B cell (primary cell): ENCODE measurements around the gene WFDC8. TPM values are rescaled to one million over a fixed set of nuclear protein-coding genes. Genes with fewer than 3 reads are reported as not detected.

ENCODE experiments used
- ATAC-seq: fragments of 200-7000 bp; cut with Tn5 transposase; one replicate; pipeline ENCODE4 v1.10.0; 2021; ENCODE audit warnings: low read depth, mild to moderate bottlenecking, moderate number of reproducible peaks, moderate library complexity
- CTCF ChIA-PET: fragments of 350-600 bp; sonication (Branson Sonifier 250); formaldehyde crosslinking; loops from one replicate; lab custom pipeline; 2021; ENCODE audit warnings: antibody characterized with exemption, inconsistent platforms; lab: Charles Lee
- POLR2A ChIA-PET: fragments of 350-600 bp; sonication (Branson Sonifier 250); formaldehyde crosslinking; loops from one replicate; lab custom pipeline; 2021; ENCODE audit warnings: antibody characterized with exemption; lab: Charles Lee
- DNase-seq: peaks from one replicate; pipeline ENCODE4 v3.0.0; 2013
- H2AFZ ChIP-seq: 2 replicates; pipeline ENCODE4 v1.6.1; 2012; ENCODE audit warnings: mild to moderate bottlenecking, low read depth, low read length; ENCODE audit not compliant: insufficient read depth, poor library complexity, severe bottlenecking
- H3K27ac ChIP-seq, 2 donors: 1 replicate in 1 of 2; 2 replicates in 1 of 2; pipeline ENCODE4 v1.5.1; 2012 to 2013; ENCODE audit warnings: low read length in 2 of 2, mild to moderate bottlenecking in 2 of 2, moderate library complexity in 1 of 2
- H3K27me3 ChIP-seq, 4 experiments: fragments of 200-600 bp in 1 of 4; sonication (generic) in 1 of 4; replicated peaks in 1 of 4; 1 replicate in 2 of 4; 2 replicates in 2 of 4; pipeline versions ENCODE4 v1.6.1 to v1.7.0; 2013 to 2016; ENCODE audit warnings: low read length in 3 of 4, mild to moderate bottlenecking in 2 of 4, mixed read lengths in 1 of 4, moderate library complexity in 1 of 4; ENCODE audit not compliant: insufficient read depth in 4 of 4, control insufficient read depth in 3 of 4; ENCODE audit errors: control extremely low read depth in 1 of 4
- H3K36me3 ChIP-seq, 2 experiments: replicated peaks in 1 of 2; 1 replicate in 1 of 2; 2 replicates in 1 of 2; pipeline versions ENCODE4 v1.6.1 to v1.7.1; 2013; ENCODE audit warnings: low read length in 1 of 2; ENCODE audit not compliant: insufficient read depth in 2 of 2, control insufficient read depth in 1 of 2; ENCODE audit errors: control extremely low read depth in 1 of 2, extremely low read depth in 1 of 2
- H3K4me1 ChIP-seq, 2 donors: fragments of 200-600 bp in 1 of 2; sonication (generic) in 1 of 2; 1 replicate in 1 of 2; 2 replicates in 1 of 2; pipeline versions ENCODE4 v1.5.1 to v1.6.1; 2013 to 2017; ENCODE audit warnings: low read length in 2 of 2; ENCODE audit not compliant: control insufficient read depth in 2 of 2, insufficient read depth in 2 of 2
- H3K4me2 ChIP-seq: replicated peaks from 2 replicates; pipeline ENCODE3; 2012; ENCODE audit warnings: mild to moderate bottlenecking, low read depth, low read length; ENCODE audit not compliant: poor library complexity, severe bottlenecking
- H3K4me3 ChIP-seq, 5 experiments: fragments of 200-600 bp in 1 of 5; sonication (generic) in 1 of 5; 1 replicate in 3 of 5; 2 replicates in 2 of 5; pipeline versions ENCODE4 v1.5.1 to v1.7.0; 2011 to 2016; ENCODE audit warnings: low read length in 4 of 5, mild to moderate bottlenecking in 4 of 5, low read depth in 2 of 5, control low read depth in 1 of 5, moderate library complexity in 1 of 5; ENCODE audit not compliant: insufficient read depth in 1 of 5; ENCODE audit errors: control extremely low read depth in 1 of 5, extremely low read depth in 1 of 5
- H3K79me2 ChIP-seq: fragments of 200-600 bp; sonication (generic); one replicate; pipeline ENCODE4 v1.6.0; 2016; ENCODE audit warnings: low read length; ENCODE audit not compliant: control insufficient read depth, insufficient read depth
- H3K9ac ChIP-seq: fragments of 200-600 bp; sonication (generic); 2 replicates; pipeline ENCODE4 v1.6.1; 2017; ENCODE audit warnings: mild to moderate bottlenecking, low read length, moderate library complexity
- H3K9me3 ChIP-seq, 3 donors: one replicate each; pipeline versions ENCODE4 v1.6.1 to v1.7.1; 2013; ENCODE audit warnings: low read length in 2 of 3; ENCODE audit not compliant: control insufficient read depth in 2 of 3, insufficient read depth in 1 of 3; ENCODE audit errors: control extremely low read depth in 1 of 3
- H4K20me1 ChIP-seq: 2 replicates; pipeline ENCODE4 v1.6.0; 2012; ENCODE audit warnings: mild to moderate bottlenecking, low read length; ENCODE audit not compliant: insufficient read depth, control insufficient read depth, poor library complexity, severe bottlenecking
- H3K27ac Mint-ChIP-seq: one replicate; pipeline ENCODE4 v1.8.0; 2021; ENCODE audit warnings: mixed read lengths
- H3K27me3 Mint-ChIP-seq: one replicate; pipeline ENCODE4 v1.8.0; 2021; ENCODE audit warnings: mixed read lengths
- H3K4me1 Mint-ChIP-seq: one replicate; pipeline ENCODE4 v1.8.0; 2021; ENCODE audit warnings: mixed read lengths
- H3K4me3 Mint-ChIP-seq: one replicate; pipeline ENCODE4 v1.8.0; 2021; ENCODE audit warnings: mixed read lengths
- H3K9me3 Mint-ChIP-seq: one replicate; pipeline ENCODE4 v1.8.0; 2022; ENCODE audit warnings: mixed read lengths; ENCODE audit not compliant: insufficient read depth
- CTCF ChIP-seq: fragments of 200-600 bp; IDR thresholded peaks from one replicate; pipeline ENCODE4 v1.8.0; 2022; ENCODE audit warnings: antibody characterized with exemption, mild to moderate bottlenecking
- EZH2 ChIP-seq: IDR thresholded peaks from 2 replicates; pipeline ENCODE4 v1.6.1; 2012; ENCODE audit warnings: borderline replicate concordance, low read depth, mild to moderate bottlenecking, moderate library complexity, low read length; ENCODE audit not compliant: insufficient read depth, poor library complexity, severe bottlenecking
- WGBS: methylation state at CpG from one replicate; pipeline ENCODE4 v1.1.5; 2013; ENCODE audit warnings: missing lambda C conversion rate; ENCODE audit not compliant: insufficient coverage; 5-methylcytosine and 5-hydroxymethylcytosine counted together
- intact Hi-C: fragments of 100-400 bp; cut with micrococcal nuclease; formaldehyde crosslinking; loops from one replicate; pipeline ENCODE4 v1.10.0; 2022
- polyA plus RNA-seq: library from polyadenylated mRNA; depleted of rRNA; stranded (reverse); fragments of >200 nt; gene quantifications from 2 replicates; pipeline ENCODE4 v1.2.3, GENCODE V29; 2012
- total RNA-seq, 2 donors: library from RNA; stranded (reverse); fragments of 120-200 nt in 1 of 2; gene quantifications; 1 replicate in 1 of 2; 2 replicates in 1 of 2; pipeline versions ENCODE4 v1.2.3 to v1.2.4, GENCODE V29; 2013 to 2022

Gene WFDC8
- total and polyA plus RNA-seq, 2 donors (not counting 1 experiment from before 2014, with no cell fraction given) = not detected

GRCh38 chr20:45548410-45548809, 30.7 kb downstream of the WFDC8 start:
- no peak overlapping the region for H3K4me3 Mint-ChIP-seq
- intact Hi-C loops = no loop called here

More at GRCh38 chr20:45548410-45548809, 30.7 kb downstream of the WFDC8 start:
- ChIA-PET CTCF (no interaction called here), POLR2A (no interaction called here)
- H3K4me3 ChIP-seq = no peak overlapping the region
- peaks cover 9% of the 10 kb centered on the region for H3K9me3 Mint-ChIP-seq
- H2AFZ ChIP-seq = no peak overlapping the region
- DNase-seq = no peak
- H4K20me1 ChIP-seq = no peaks in the 10 kb centered on the region
- H3K27me3 Mint-ChIP-seq = peaks cover 60% of the 10 kb centered on the region
- ATAC-seq = no peak
- H3K79me2 ChIP-seq = no peaks in the 10 kb centered on the region
- WGBS = 92% methylated on average over 3 of the region's 7 CpGs
- H3K27ac Mint-ChIP-seq = no peak overlapping the region
- H3K4me1 ChIP-seq = no peaks in the 10 kb centered on the region
- no peaks in the 10 kb centered on the region for H3K36me3 ChIP-seq
- no peak overlapping the region for H3K9ac ChIP-seq
- H3K4me1 Mint-ChIP-seq = no peaks in the 10 kb centered on the region
- no peak overlapping the region for H3K27ac ChIP-seq
- peaks cover 0 to 3% (median 1%) of the 10 kb centered on the region in 3 donors for H3K9me3 ChIP-seq
- H3K4me2 ChIP-seq = no peak overlapping the region
- H3K27me3 ChIP-seq = peaks cover 0 to 7% (median 4%) of the 10 kb centered on the region in 4 experiments
- no peak for TF ChIP-seq CTCF
- TF ChIP-seq EZH2 = no peak
